AG09309 (cell line): ENCODE results near the gene UQCR10.
"Not testable (repeated sequence)": the region's sequence is repeated elsewhere in the genome, so short reads cannot be mapped to it uniquely, and the experiment has no call there.

ENCODE experiments used
- DNase-seq: peaks from one replicate; pipeline ENCODE4 v3.0.0-alpha.2; 2010; ENCODE audit warnings: low read depth
- H3K4me3 ChIP-seq: 2 replicates; pipeline ENCODE4 v1.5.1; 2011; ENCODE audit warnings: mild to moderate bottlenecking, low read depth, low read length, moderate library complexity; ENCODE audit not compliant: control insufficient read depth
- TF ChIP-seq, protein P1 (sequence below): IDR thresholded peaks from 2 replicates; pipeline ENCODE4 v1.5.1; 2011; ENCODE audit warnings: mild to moderate bottlenecking, low read depth, low read length, inconsistent platforms; ENCODE audit not compliant: insufficient read depth, control insufficient read depth; ENCODE audit errors: missing control alignments

UQCR10 gene

GRCh38 chr22:29753808-29754657 is 13.1 kb upstream of the UQCR10 start:
- TF ChIP-seq, protein P1, sequence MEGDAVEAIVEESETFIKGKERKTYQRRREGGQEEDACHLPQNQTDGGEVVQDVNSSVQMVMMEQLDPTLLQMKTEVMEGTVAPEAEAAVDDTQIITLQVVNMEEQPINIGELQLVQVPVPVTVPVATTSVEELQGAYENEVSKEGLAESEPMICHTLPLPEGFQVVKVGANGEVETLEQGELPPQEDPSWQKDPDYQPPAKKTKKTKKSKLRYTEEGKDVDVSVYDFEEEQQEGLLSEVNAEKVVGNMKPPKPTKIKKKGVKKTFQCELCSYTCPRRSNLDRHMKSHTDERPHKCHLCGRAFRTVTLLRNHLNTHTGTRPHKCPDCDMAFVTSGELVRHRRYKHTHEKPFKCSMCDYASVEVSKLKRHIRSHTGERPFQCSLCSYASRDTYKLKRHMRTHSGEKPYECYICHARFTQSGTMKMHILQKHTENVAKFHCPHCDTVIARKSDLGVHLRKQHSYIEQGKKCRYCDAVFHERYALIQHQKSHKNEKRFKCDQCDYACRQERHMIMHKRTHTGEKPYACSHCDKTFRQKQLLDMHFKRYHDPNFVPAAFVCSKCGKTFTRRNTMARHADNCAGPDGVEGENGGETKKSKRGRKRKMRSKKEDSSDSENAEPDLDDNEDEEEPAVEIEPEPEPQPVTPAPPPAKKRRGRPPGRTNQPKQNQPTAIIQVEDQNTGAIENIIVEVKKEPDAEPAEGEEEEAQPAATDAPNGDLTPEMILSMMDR = no peak
- no peak overlapping the region for H3K4me3 ChIP-seq
- DNase-seq = no peak

GRCh38 chr22:29754658-29755395 is 12.3 kb upstream of the UQCR10 start:
- DNase-seq, H3K4me3 ChIP-seq: not testable (repeated sequence)

DNA sequence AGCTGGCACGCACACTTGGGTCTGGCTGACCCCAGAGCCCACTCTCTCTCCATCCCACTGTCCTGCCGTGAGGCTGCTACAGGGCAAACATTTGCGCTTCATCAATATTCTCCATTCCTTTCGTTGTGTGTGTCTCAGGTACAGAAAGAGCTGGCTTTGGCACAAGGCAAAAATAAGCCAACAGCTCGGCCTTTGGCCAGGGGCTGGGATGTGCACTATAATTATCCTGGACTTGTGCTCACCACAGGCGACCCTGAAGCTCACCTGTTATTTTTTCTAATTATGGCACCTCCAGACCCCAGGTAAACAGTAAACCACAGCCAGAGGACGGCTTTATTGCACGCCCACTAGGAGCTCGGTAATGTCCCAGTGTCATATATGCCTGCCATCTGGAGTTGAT is 11.3 kb upstream of the UQCR10 start:
- TF ChIP-seq, protein P1 = no peak

GRCh38 chr22:29756341-29756740 is 10.8 kb upstream of the UQCR10 start:
- DNase-seq = no peak
- TF ChIP-seq, protein P1 = no peak
- H3K4me3 ChIP-seq = no peak overlapping the region

More for the DNA sequence above, 11.3 kb upstream of the UQCR10 start:
- no peak overlapping the region for H3K4me3 ChIP-seq
- no peak for DNase-seq

DNA sequence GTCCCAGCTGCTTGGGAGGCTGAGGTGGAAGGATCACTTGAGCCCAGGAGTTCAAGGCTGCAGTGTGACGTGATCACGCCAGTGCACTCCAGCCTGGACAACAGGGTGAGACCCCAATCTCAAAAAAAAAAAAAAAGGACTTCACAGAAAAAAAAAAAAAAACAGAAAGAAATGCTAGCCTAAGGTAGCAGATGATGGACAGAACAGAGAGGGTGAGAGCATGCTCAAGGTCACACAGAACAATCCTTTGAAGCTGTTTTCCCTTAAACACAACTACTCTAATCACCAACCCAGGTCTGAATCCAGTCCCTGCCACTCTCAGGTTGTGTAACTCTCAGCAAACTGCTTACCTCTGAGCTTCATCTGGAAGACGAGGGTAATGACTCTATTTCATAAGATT is 10.1 kb upstream of the UQCR10 start:
- DNase-seq = no peak
- H3K4me3 ChIP-seq = no peak overlapping the region
- TF ChIP-seq, protein P1 = no peak

DNA sequence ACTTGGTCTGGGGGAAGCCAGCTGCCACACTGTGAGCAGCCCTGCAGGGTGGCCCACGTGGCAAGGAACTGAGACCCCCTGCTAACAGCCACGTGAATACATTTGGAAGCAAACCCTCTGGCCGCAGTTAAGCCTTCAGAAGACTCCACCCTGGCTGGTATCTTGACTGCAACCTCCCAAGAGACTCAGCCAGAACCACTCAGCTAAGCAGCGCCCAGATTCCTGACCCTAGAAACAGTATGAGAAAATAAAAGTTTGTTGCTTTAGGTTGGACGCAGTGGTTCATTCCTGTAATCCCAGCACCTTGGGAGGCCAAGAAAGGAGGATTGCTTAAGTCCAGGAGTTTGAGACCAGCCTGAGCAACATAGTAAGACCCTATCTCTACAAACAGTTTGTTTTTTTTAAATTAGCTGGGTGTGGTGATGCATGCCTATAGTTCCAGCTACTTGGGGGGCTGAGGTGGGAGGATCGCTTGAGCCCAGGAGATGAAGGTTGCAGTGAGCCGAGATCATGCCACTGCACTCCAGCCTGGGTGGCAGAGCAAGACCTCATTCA is 9.0 kb upstream of the UQCR10 start:
- TF ChIP-seq, protein P1 = no peak
- no peak overlapping the region for H3K4me3 ChIP-seq
- no peak for DNase-seq

GRCh38 chr22:29758959-29759358 is 8.2 kb upstream of the UQCR10 start:
- H3K4me3 ChIP-seq = no peak overlapping the region
- TF ChIP-seq, protein P1 = no peak
- DNase-seq = no peak
